ENCODE results near the gene ANP32B.
A peak's percentile ranks its signal among the peaks of the same experiment; 100 is the strongest.

The ANP32B gene

GRCh38 chr9:98047002-98047401 is 63.9 kb downstream of the ANP32B start:
- Mint-ChIP-seq H3K4me1 (ENCODE audit: low read depth) (peaks cover 44% of the 10 kb centered on the region), H3K36me3 (ENCODE audit: low read depth) (peaks cover 37% of the 10 kb centered on the region), H3K4me3 (peak overlapping the region; percentile 84), H3K27me3 (no peaks in the 10 kb centered on the region), H3K9me3 (no peaks in the 10 kb centered on the region), H3K27ac (peak overlapping the region; percentile 40)

- peaks cover 49% of the 10 kb centered on the region for H3K4me1 Mint-ChIP-seq (ENCODE audit: low read depth)
- peaks cover 3% of the 10 kb centered on the region for H3K9me3 Mint-ChIP-seq
- no peak overlapping the region for H3K27ac Mint-ChIP-seq
Measured at GRCh38 chr9:98049288-98050072, 66.3 kb downstream of the ANP32B start.

GRCh38 chr9:98050351-98050750 is 67.2 kb downstream of the ANP32B start:
- Mint-ChIP-seq H3K27me3 (no peaks in the 10 kb centered on the region), H3K4me1 (ENCODE audit: low read depth) (peaks cover 46% of the 10 kb centered on the region), H3K36me3 (ENCODE audit: low read depth) (peaks cover 52% of the 10 kb centered on the region), H3K4me3 (no peak overlapping the region), H3K27ac (no peak overlapping the region), H3K9me3 (peaks cover 3% of the 10 kb centered on the region)

More at GRCh38 chr9:98049288-98050072, 66.3 kb downstream of the ANP32B start:
- H3K4me3 Mint-ChIP-seq = no peak overlapping the region
- H3K36me3 Mint-ChIP-seq (ENCODE audit: low read depth) = peaks cover 50% of the 10 kb centered on the region
- no peaks in the 10 kb centered on the region for H3K27me3 Mint-ChIP-seq

GRCh38 chr9:98054376-98054951 is 71.3 kb downstream of the ANP32B start:
- H3K27ac Mint-ChIP-seq = no peak overlapping the region
- no peaks in the 10 kb centered on the region for H3K27me3 Mint-ChIP-seq
- H3K4me1 Mint-ChIP-seq (ENCODE audit: low read depth) = peaks cover 41% of the 10 kb centered on the region
- H3K4me3 Mint-ChIP-seq = no peak overlapping the region
- peaks cover 27% of the 10 kb centered on the region for H3K36me3 Mint-ChIP-seq (ENCODE audit: low read depth)
- H3K9me3 Mint-ChIP-seq = peaks cover 3% of the 10 kb centered on the region

GRCh38 chr9:98056269-98057137 is 73.4 kb downstream of the ANP32B start, which contains the start of gene NANS:
TSS of gene NANS (plus strand) at chr9:98056732. CDS start at chr9:98056809, 77 bp downstream.
- Mint-ChIP-seq H3K9me3 (peaks cover 3% of the 10 kb centered on the region), H3K27ac (peak within 1 kb of the TSS; percentile 97), H3K4me3 (peak within 1 kb of the TSS; percentile 99), H3K36me3 (ENCODE audit: low read depth) (peaks cover 30% of the 10 kb centered on the region), H3K4me1 (ENCODE audit: low read depth) (peaks cover 39% of the 10 kb centered on the region), H3K27me3 (no peaks in the 10 kb centered on the region)

GRCh38 chr9:98057138-98057799 is 74.1 kb downstream of the ANP32B start:
- no peaks in the 10 kb centered on the region for H3K27me3 Mint-ChIP-seq
- peak overlapping the region; percentile 99 for H3K4me3 Mint-ChIP-seq
- H3K27ac Mint-ChIP-seq = peak overlapping the region; percentile 97
- peaks cover 39% of the 10 kb centered on the region for H3K4me1 Mint-ChIP-seq (ENCODE audit: low read depth)
- H3K36me3 Mint-ChIP-seq (ENCODE audit: low read depth) = peaks cover 32% of the 10 kb centered on the region
- peaks cover 3% of the 10 kb centered on the region for H3K9me3 Mint-ChIP-seq

GRCh38 chr9:98062161-98062560 is 79.0 kb downstream of the ANP32B start:
- Mint-ChIP-seq H3K27me3 (no peaks in the 10 kb centered on the region), H3K27ac (no peak overlapping the region), H3K36me3 (ENCODE audit: low read depth) (peaks cover 49% of the 10 kb centered on the region), H3K9me3 (no peaks in the 10 kb centered on the region), H3K4me1 (ENCODE audit: low read depth) (peaks cover 28% of the 10 kb centered on the region), H3K4me3 (no peak overlapping the region)

GRCh38 chr9:98064623-98065392 is 81.7 kb downstream of the ANP32B start:
- Mint-ChIP-seq H3K4me3 (no peak overlapping the region), H3K4me1 (ENCODE audit: low read depth) (peaks cover 8% of the 10 kb centered on the region), H3K36me3 (ENCODE audit: low read depth) (peaks cover 46% of the 10 kb centered on the region), H3K27ac (no peak overlapping the region), H3K9me3 (no peaks in the 10 kb centered on the region), H3K27me3 (no peaks in the 10 kb centered on the region)
